DMS114 treated with DMSO at 0.1 percent for 48 hours (cell line): ENCODE results near the gene DDX56.

Experiments
- DNase-seq: peaks from one replicate; lab custom pipeline; 2025; ENCODE audit not compliant: unreplicated experiment; lab: John Stamatoyannopoulos, UW

The DDX56 gene

GRCh38 chr7:44573464-44574286 lies at the start of gene DDX56:
Gene DDX56, minus strand, starts transcription at chr7:44573908. Its CDS starts 13 bp downstream, at chr7:44573895.
- peak; percentile 95 for DNase-seq

GRCh38 chr7:44622342-44623151 lies 48.8 kb upstream of the DDX56 start:
- no peak for DNase-seq

GRCh38 chr7:44621750-44622103 lies 48.0 kb upstream of the DDX56 start:
- no peak for DNase-seq

GRCh38 chr7:44621034-44621749 lies 47.5 kb upstream of the DDX56 start:
- no peak for DNase-seq

- DNase-seq: no peak
These were observed 45.0 kb upstream of the DDX56 start for GRCh38 chr7:44618753-44619152.

- no peak for DNase-seq
These were observed 44.3 kb upstream of the DDX56 start for GRCh38 chr7:44618045-44618444.

- DNase-seq: no peak
These were observed 43.6 kb upstream of the DDX56 start for GRCh38 chr7:44617225-44617890.

GRCh38 chr7:44616545-44616944 lies 42.8 kb upstream of the DDX56 start:
- no peak for DNase-seq

- no peak for DNase-seq
These were observed 42.1 kb upstream of the DDX56 start for GRCh38 chr7:44615793-44616192.

GRCh38 chr7:44615149-44615611 lies 41.5 kb upstream of the DDX56 start:
- no peak for DNase-seq

- no peak for DNase-seq
These were observed 36.1 kb upstream of the DDX56 start for GRCh38 chr7:44609829-44610228.

- no peak for DNase-seq
These were observed 35.4 kb upstream of the DDX56 start for GRCh38 chr7:44608916-44609648.

GRCh38 chr7:44607141-44608068 lies 33.7 kb upstream of the DDX56 start:
- DNase-seq: no peak

- DNase-seq: peak; percentile 97
These were observed 32.8 kb upstream of the DDX56 start, which contains the start of gene OGDH for GRCh38 chr7:44606341-44607140. Gene OGDH, plus strand, starts transcription at chr7:44606627. Its CDS starts 17,717 bp downstream, at chr7:44624344.

- DNase-seq: no peak
These were observed 31.2 kb upstream of the DDX56 start for GRCh38 chr7:44604941-44605340.

- DNase-seq: no peak
These were observed 29.5 kb upstream of the DDX56 start for GRCh38 chr7:44603193-44603592.

- no peak for DNase-seq
These were observed 28.8 kb upstream of the DDX56 start for GRCh38 chr7:44602576-44602910.

- DNase-seq: no peak
These were observed 25.5 kb upstream of the DDX56 start for GRCh38 chr7:44599222-44599621.
